ENCODE data around the gene ARAF. TPM values are rescaled to one million over a fixed set of nuclear protein-coding genes. Genes with fewer than 3 reads are reported as not detected.

The ARAF gene
- total and polyA plus RNA-seq, 2 of the 13 experiments (the other 11 are each of a cell fraction or from before 2014, with no cell fraction given), result 18.0 to 33.1 TPM

- TF ChIP-seq GTF3A (CRISPR knock-in tag; conservative IDR thresholded peaks at IDR 0.05), result no peak
- TF ChIP-seq SRF (IDR thresholded peaks at IDR 0.05; ENCODE audit: low read depth, low read length), result no peak
- no peak for TF ChIP-seq PATZ1 (CRISPR knock-in tag; IDR thresholded peaks at IDR 0.05)
- no peak for TF ChIP-seq SNAPC4 (CRISPR knock-in tag; IDR thresholded peaks at IDR 0.05)
- no peak for TF ChIP-seq SMARCE1 (IDR thresholded peaks at IDR 0.05; ENCODE audit: borderline replicate concordance)
- TF ChIP-seq SRSF9 (IDR thresholded peaks at IDR 0.05; ENCODE audit: borderline replicate concordance, insufficient read depth, low read depth, low read length, poor library complexity, severe bottlenecking), result no peak
- TF ChIP-seq ZNF691 (CRISPR knock-in tag; IDR thresholded peaks at IDR 0.05; ENCODE audit: borderline replicate concordance, low read depth), result no peak
- no peak for TF ChIP-seq ARID2 (CRISPR knock-in tag; IDR thresholded peaks at IDR 0.05; ENCODE audit: borderline replicate concordance)
- TF ChIP-seq ZBED4 (CRISPR knock-in tag; IDR thresholded peaks at IDR 0.05; ENCODE audit: borderline replicate concordance), result no peak
- no peak for TF ChIP-seq CREBL2 (CRISPR knock-in tag; IDR thresholded peaks at IDR 0.05; ENCODE audit: borderline replicate concordance)
- no peak for TF ChIP-seq ATF1 (CRISPR knock-in tag; IDR thresholded peaks at IDR 0.05)
- TF ChIP-seq CREB3 (CRISPR knock-in tag; IDR thresholded peaks at IDR 0.05), result no peak
- no peak for TF ChIP-seq ELF4 (CRISPR knock-in tag; IDR thresholded peaks at IDR 0.05; ENCODE audit: borderline replicate concordance)
- TF ChIP-seq ZNF629 (CRISPR knock-in tag; conservative IDR thresholded peaks at IDR 0.05), result no peak
Observed at GRCh38 chrX:47523297-47523696, 37.7 kb upstream of the ARAF start (continued).
